ENCODE results near the gene CRIP1.

The CRIP1 gene

GRCh38 chr14:105450864-105451720 lies 35.6 kb upstream of the CRIP1 start:
- DNase-seq (ENCODE audit: low spot score), result no peak

- DNase-seq (ENCODE audit: low spot score), result no peak
These were observed 33.7 kb upstream of the CRIP1 start for GRCh38 chr14:105452963-105453362.

DNA sequence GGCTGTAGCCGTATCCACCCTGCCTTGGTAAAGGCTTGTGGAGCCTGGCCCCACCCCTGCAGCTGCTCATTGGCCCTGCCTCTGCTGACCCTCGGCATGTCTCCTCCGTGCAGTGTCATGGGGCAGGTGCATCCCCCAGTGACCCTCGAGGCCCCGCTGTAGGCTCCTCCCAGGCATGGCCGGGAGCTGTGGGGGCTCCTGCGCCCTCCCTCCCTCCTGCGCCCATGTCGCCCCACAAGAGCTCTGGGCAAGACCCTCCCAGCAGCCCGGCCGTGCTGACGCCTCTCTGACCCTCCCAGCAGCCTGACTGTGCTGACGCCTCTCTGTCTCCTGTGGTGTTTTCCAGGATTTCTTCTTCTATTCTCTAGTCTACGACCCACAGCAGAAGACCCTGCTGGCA lies 32.8 kb upstream of the CRIP1 start:
- no peak for DNase-seq (ENCODE audit: low spot score)

GRCh38 chr14:105455086-105455640 lies 31.5 kb upstream of the CRIP1 start:
- no peak for DNase-seq (ENCODE audit: low spot score)

DNA sequence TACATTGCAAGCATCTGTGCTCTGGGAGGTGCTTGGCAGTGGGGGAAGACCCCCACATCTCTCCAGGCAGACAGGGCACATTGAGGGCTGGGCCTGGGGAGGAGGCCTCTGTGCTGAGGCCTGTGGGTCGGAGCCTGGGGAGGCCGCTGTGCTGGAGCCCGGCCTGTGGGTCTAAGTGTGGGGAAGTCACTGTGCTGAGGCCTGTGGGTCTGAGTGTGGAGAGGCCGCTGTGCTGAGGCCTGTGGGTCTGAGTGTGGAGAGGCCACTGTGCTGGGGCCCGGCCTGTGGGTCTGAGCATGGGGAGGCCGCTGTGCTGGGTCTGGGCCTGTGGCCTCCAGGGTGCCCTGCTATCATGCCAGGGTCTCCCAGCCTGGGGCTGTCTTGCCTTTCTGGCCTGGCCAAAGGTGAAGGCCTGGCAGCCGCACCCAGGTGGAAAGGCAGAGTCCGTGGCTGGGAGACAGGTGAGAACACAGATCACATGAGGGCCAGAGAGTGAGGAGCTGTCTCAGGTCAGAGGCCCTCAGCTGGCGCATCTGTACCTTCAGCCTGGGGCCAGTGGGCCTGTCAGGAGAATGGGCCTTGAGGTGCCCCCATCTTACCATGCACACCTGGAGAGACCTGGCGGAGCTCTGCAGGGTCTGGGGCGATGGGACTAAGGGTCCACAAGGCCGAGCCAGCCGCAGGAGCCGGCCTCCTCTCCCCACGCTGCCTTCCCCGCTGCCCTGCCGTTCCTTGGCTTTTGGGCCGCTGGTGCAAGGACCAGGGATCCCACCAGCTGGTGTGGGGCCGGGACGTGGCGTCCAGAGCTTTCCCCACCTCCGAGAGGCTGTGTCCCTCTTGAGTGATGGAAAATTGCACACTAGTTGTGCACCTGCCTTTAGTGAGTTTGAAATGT lies 30.7 kb upstream of the CRIP1 start:
- DNase-seq (ENCODE audit: low spot score), result no peak

- DNase-seq (ENCODE audit: low spot score), result no peak
These were observed 29.7 kb upstream of the CRIP1 start for GRCh38 chr14:105456736-105457617.

DNA sequence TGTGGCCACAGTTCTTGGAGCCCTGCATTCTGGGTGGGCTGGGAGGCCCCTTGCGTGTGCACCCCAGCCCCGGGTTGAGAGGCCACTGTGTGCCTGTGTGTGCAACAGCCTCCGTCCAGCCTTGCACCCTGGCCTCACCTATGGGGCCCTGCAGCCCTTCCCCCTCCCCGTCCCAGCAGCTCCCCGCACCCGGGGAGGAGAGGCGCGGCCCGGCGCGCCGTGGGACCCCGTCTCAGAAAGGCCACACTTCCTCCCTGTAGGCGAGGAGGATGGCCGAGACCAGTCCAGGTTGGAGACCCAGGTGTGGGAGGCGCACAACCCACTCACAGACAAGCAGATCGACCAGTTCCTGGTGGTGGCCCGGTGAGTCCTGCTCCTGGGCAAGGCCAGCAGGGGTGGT lies 28.7 kb upstream of the CRIP1 start:
- DNase-seq (ENCODE audit: low spot score), result no peak

- no peak for DNase-seq (ENCODE audit: low spot score)
These were observed 28.1 kb upstream of the CRIP1 start for GRCh38 chr14:105458571-105458970.

GRCh38 chr14:105460116-105460515 lies 26.6 kb upstream of the CRIP1 start:
- DNase-seq (ENCODE audit: low spot score), result no peak

DNA sequence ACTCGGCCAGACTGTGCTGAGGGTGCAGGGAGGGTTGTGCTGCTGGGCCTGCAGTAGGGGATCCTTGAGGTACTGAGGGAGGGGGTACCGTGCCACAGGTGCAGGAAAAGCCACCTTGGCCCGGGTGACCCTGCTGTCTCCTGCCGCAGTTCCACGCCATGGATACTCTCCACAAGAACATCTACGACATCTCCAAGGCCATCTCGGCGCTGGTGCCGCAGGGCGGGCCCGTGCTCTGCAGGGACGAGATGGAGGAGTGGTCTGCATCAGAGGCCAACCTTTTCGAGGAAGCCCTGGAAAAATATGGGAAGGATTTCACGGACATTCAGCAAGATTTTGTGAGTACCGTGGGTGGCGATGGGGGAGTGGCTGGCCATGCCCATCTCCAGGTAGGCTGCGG lies 26.1 kb upstream of the CRIP1 start:
- DNase-seq (ENCODE audit: low spot score), result no peak

GRCh38 chr14:105461903-105462302 lies 24.8 kb upstream of the CRIP1 start:
- no peak for DNase-seq (ENCODE audit: low spot score)

DNA sequence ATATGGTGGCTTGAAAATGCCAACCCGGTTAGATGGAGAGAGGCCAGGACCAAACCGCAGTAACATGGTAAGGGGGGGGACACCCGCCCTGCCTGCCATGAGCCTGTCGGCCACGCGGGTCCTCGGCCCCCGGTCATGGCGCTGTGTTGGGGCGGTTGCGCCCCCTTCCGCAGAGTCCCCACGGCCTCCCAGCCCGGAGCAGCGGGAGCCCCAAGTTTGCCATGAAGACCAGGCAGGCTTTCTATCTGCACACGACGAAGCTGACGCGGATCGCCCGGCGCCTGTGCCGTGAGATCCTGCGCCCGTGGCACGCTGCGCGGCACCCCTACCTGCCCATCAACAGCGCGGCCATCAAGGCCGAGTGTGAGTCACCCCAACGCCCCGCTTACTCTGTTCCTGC lies 22.2 kb upstream of the CRIP1 start:
- no peak for DNase-seq (ENCODE audit: low spot score)

DNA sequence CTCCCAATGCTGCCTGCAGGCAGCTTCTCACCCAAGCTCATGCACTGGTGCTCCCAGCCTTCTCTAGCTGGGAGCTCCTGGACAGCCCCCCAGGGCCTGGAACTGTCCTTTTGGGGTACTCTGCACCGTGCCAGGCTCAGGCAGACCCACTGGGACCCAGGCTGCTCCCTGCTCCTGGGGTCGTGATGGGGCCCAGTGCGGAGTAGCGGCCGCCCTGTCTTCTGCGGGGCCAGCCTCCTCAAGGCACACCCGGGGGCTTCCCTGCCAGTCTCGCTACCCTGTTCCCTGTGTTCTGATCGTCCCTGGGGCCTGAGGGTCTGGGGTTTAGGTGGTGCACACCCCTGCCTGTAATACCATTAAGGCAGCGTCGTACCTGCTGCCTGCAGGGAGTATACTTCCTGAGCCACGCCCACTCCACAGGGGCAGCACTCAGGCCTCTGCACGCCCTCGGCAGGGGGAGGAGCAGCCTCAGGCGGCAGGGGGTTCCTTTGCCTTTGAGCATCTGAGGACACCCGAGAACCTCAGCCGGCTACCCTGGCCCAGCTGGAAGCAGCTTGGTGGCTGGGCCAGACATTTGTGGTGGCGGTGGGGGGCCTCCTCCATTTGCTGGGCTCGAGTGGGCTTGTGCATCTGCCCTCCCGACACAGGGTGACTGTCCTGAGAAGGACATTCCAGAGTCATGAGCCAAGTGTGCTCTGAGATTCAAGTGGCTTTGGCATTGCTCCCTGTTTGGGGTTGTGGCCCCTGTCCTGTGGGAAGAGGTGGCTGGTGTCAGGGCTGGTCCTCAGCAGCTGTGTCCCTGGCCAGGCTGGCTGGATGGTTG lies 21.3 kb upstream of the CRIP1 start:
- DNase-seq (ENCODE audit: low spot score), result no peak

DNA sequence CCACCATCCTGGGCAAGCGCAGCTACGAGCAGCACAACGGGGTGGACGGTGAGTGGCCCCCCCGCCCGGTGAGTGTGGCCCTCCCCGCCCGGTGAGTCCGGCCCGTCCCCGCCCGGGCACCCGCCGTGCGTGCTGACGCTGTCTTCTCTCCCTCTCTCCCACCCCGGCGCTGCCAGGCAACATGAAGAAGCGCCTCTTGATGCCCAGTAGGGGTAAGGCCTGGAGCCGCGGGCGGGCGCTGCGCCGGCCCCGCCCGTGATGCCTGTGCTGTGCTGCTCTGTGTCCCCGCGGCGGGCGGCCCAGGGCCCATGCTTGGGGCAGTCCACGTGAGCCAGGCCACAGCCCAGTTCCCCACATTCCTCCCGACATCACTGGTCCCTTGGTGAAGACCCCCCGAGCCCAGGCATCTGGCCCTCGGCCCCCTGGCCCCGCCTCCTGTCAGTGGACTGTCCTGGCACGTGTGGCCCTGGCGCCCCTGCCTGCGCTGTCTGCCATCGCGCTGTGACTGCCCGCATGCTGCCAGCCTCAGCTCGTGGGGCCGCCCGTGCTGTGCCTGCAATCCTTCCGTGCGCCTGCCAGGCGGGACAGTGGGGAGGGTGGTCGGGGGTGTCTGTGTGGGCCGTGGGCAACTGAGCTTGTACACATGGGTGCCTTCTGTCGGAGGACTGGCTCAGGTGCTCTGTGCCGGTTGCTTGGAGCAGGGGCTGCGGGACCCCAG lies 20.0 kb upstream of the CRIP1 start:
- no peak for DNase-seq (ENCODE audit: low spot score)

- DNase-seq (ENCODE audit: low spot score), result no peak
These were observed 19.3 kb upstream of the CRIP1 start for GRCh38 chr14:105467249-105467941.

- DNase-seq (ENCODE audit: low spot score), result no peak
These were observed 18.7 kb upstream of the CRIP1 start for GRCh38 chr14:105467942-105468471.

DNA sequence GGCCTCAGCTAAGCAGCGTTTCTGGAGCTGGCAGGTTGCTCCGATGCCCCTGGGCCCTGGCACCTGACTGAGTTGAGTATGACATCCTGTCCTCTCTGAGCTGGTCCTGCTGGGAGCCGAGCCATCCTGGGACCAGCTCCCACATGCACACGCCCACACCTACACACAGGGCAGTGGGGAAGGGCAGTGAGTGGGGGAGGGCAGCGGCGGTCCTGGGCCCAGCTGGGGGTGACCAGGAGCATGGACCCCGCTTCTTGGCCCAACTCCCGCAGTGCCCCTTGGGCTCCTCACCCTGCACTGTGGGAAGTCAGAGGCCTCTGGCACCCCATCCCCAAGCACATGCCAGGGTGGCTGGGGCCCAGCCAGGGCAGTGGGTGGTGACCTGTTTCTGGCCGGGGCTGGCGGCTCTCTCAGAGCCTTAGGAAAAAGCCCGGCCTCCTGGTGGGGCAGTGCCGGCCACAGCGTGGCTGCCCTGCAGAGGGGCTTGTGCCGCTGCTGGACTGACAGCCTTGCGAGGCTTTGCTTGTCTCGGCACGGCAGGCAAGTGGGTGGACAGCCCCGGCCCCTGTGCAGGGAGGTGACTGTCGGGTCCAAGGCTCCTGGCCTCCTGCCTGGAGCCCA lies 18.0 kb upstream of the CRIP1 start:
- no peak for DNase-seq (ENCODE audit: low spot score)

DNA sequence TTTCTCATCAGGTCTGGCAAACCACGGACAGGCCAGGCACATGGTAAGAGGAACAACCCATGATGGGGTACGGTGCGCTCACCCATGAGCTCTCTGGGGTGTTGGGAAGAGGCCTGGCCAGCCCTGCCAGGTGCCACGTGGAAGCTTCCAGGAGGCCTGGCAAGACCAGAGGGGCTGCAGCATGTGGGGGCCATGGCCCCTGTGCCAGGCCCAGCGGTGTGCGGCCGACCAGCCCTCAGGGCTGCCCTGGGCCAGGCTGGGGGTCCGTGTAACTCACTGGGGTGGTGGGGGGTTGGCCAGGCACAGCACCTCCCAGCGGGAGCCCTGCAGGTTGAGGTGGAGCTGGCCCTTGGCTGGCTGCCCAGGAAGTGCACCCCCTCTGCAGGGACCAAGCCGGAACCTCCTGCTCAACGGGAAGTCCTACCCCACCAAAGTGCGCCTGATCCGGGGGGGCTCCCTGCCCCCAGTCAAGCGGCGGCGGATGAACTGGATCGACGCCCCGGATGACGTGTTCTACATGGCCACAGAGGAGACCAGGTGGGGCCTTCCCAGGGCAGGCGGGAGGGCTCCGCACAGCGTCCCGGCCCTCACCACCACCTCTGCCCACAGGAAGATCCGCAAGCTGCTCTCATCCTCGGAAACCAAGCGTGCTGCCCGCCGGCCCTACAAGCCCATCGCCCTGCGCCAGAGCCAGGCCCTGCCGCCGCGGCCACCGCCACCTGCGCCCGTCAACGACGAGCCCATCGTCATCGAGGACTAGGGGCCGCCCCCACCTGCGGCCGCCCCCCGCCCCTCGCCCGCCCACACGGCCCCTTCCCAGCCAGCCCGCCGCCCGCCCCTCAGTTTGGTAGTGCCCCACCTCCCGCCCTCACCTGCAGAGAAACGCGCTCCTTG lies 17.0 kb upstream of the CRIP1 start:
- DNase-seq (ENCODE audit: low spot score), result no peak
